Articular chondrocyte of knee joint (primary cell): ENCODE results near the gene ZCWPW1. TPM values are rescaled to one million over a fixed set of nuclear protein-coding genes. Genes with fewer than 3 reads are reported as not detected.

ENCODE experiments used
- total RNA-seq: library from RNA; depleted of rRNA; stranded (reverse); fragments of >200 nt; gene quantifications from 2 replicates; pipeline ENCODE4 v1.2.3, GENCODE V29; 2012

The ZCWPW1 gene
- total RNA-seq: 2.4 and 3.5 TPM in 2 replicates

GRCh38 chr7:100428199-100428966 lies at the start of gene ZCWPW1:
ZCWPW1 (minus strand) TSS chr7:100428703; CDS start chr7:100420649, 8,054 bp downstream.

GRCh38 chr7:100464210-100464660 lies 35.7 kb upstream of the ZCWPW1 start, which contains the start of gene SPACDR:
SPACDR (minus strand) TSS chr7:100464260; CDS start chr7:100464025, 235 bp downstream.

GRCh38 chr7:100429637-100430492 lies 1.4 kb upstream of the ZCWPW1 start, which contains the start of gene MEPCE:
MEPCE (plus strand) TSS chr7:100429831; CDS start chr7:100430019, 188 bp downstream.

GRCh38 chr7:100373261-100373831 lies 55.2 kb downstream of the ZCWPW1 start, which contains the start of gene PILRA:
PILRA (plus strand) TSS chr7:100373487; CDS start chr7:100373657, 170 bp downstream.

GRCh38 chr7:100358027-100358856 lies 70.3 kb downstream of the ZCWPW1 start, which contains the start of gene PILRB:
PILRB (plus strand) TSS chr7:100358117; CDS start chr7:100358303, 186 bp downstream.

Other genes with a start within 250 kb of the ZCWPW1 start
- not detected in 2 replicates for gene PVRIG, start 208.8 kb downstream of the ZCWPW1 start, total RNA-seq
- gene SPDYE3, start 121.0 kb downstream of the ZCWPW1 start, total RNA-seq: not detected in 2 replicates
- 7.8 and 11.8 TPM in 2 replicates for gene PILRB, start 70.6 kb downstream of the ZCWPW1 start, total RNA-seq
- gene PILRA, start 55.2 kb downstream of the ZCWPW1 start, total RNA-seq: 0.65 TPM in 1 of 2 replicates, not detected in the other
- gene MEPCE, start 1.1 kb upstream of the ZCWPW1 start, total RNA-seq: 33.4 and 35.0 TPM in 2 replicates
- 6.4 and 8.0 TPM in 2 replicates for gene PPP1R35, start 7.8 kb upstream of the ZCWPW1 start, total RNA-seq
- gene SPACDR, start 35.6 kb upstream of the ZCWPW1 start, total RNA-seq: 0.26 TPM in 1 of 2 replicates, not detected in the other
- 20.8 and 21.9 TPM in 2 replicates for gene TSC22D4, start 50.5 kb upstream of the ZCWPW1 start, total RNA-seq
- gene NYAP1, start 55.2 kb upstream of the ZCWPW1 start, total RNA-seq: 1.1 and 1.8 TPM in 2 replicates
- gene AGFG2, start 110.5 kb upstream of the ZCWPW1 start, total RNA-seq: 7.2 and 9.4 TPM in 2 replicates
- not detected in 2 replicates for gene SAP25, start 145.2 kb upstream of the ZCWPW1 start, total RNA-seq
- 8.0 TPM in 2 replicates for gene LRCH4, start 157.4 kb upstream of the ZCWPW1 start, total RNA-seq
- 0.13 and 0.43 TPM in 2 replicates for gene FBXO24, start 157.6 kb upstream of the ZCWPW1 start, total RNA-seq
- gene PCOLCE, start 173.7 kb upstream of the ZCWPW1 start, total RNA-seq: 129 and 159 TPM in 2 replicates
- 7.4 and 8.4 TPM in 2 replicates for gene MOSPD3, start 183.8 kb upstream of the ZCWPW1 start, total RNA-seq
- gene TFR2, start 212.8 kb upstream of the ZCWPW1 start, total RNA-seq: 0.65 TPM in 2 replicates
- gene ACTL6B, start 227.7 kb upstream of the ZCWPW1 start, total RNA-seq: 0.11 TPM in 1 of 2 replicates, not detected in the other
- 63.1 and 82.8 TPM in 2 replicates for gene GNB2, start 245.0 kb upstream of the ZCWPW1 start, total RNA-seq